K562 (cell line): ENCODE measurements around the gene UBASH3A. TPM values are rescaled to one million over a fixed set of nuclear protein-coding genes. Genes with fewer than 3 reads are reported as not detected.

Experiments
- ATAC-seq: fragments of 200-7000 bp; cut with Tn5 transposase; 3 replicates; pipeline ENCODE4 v1.9.1; 2020; ENCODE audit warnings: moderate library complexity
- BruUV-seq: library from RNA; stranded (reverse); fragments of 400-500 nt; replicated peaks from 2 replicates; lab custom pipeline; 2021; lab: Mats Ljungman, UMichigan
- CTCF ChIA-PET: fragments of 300-600 bp; formaldehyde crosslinking; extraction: SDS; loops from one replicate; lab custom pipeline; 2021; ENCODE audit warnings: low intra/inter-chr PET ratio; lab: Yijun Ruan, JAX
- POLR2A ChIA-PET: fragments of 300-600, 350-650 bp; sonication (Branson Sonifier 250); formaldehyde crosslinking; extraction: SDS; loops from one replicate; lab custom pipeline; 2021; ENCODE audit warnings: antibody characterized with exemption, inconsistent platforms; lab: Yijun Ruan, JAX
- DNase-seq, 4 experiments: peaks; one replicate each; pipeline versions ENCODE4 v3.0.0 to v3.0.0-alpha.2; 2011 to 2018; ENCODE audit warnings: low spot score in 3 of 4, mixed read lengths in 3 of 4; ENCODE audit errors: extremely low read depth in 1 of 4
- FAIRE-seq: peaks from 2 replicates; lab custom pipeline; 2011; peaks lifted over from hg19 to GRCh38; lab: Jason Lieb, UNC
- H2AFZ ChIP-seq: 2 replicates; pipeline ENCODE4 v1.6.0; 2011; ENCODE audit warnings: low read depth, low read length, control low read depth, inconsistent platforms
- H3K27ac ChIP-seq: fragments of 200-600 bp; 3 replicates; pipeline ENCODE4 v1.8.0; 2011; ENCODE audit warnings: low read depth, mild to moderate bottlenecking, control low read depth, inconsistent platforms, low read length, moderate library complexity, mixed read lengths; ENCODE audit errors: extremely low read depth
- H3K27me3 ChIP-seq, 2 experiments: fragments of 300-600 bp in 1 of 2; 2 replicates in 1 of 2; 3 replicates in 1 of 2; pipeline versions ENCODE4 v1.6.0 to v1.8.0; 2011; ENCODE audit warnings: inconsistent platforms in 2 of 2, low read length in 2 of 2, mild to moderate bottlenecking in 1 of 2, mixed read lengths in 1 of 2, moderate library complexity in 1 of 2; ENCODE audit not compliant: control insufficient read depth in 2 of 2, insufficient read depth in 2 of 2
- H3K36me3 ChIP-seq: fragments of 300-600 bp; 3 replicates; pipeline ENCODE4 v1.8.0; 2011; ENCODE audit warnings: mild to moderate bottlenecking, low read length, inconsistent platforms; ENCODE audit not compliant: control insufficient read depth, insufficient read depth
- H3K4me1 ChIP-seq, 2 experiments: fragments of 200-600 bp in 1 of 2; replicated peaks in 1 of 2; 2 replicates in 1 of 2; 3 replicates in 1 of 2; pipeline versions ENCODE4 v1.5.1 to v1.8.0; 2011; ENCODE audit warnings: inconsistent platforms in 2 of 2, low read length in 2 of 2, mild to moderate bottlenecking in 1 of 2, mixed read lengths in 1 of 2, moderate library complexity in 1 of 2; ENCODE audit not compliant: control insufficient read depth in 2 of 2, insufficient read depth in 2 of 2
- H3K4me2 ChIP-seq: 2 replicates; pipeline ENCODE4 v1.6.1; 2011; ENCODE audit warnings: low read length, control low read depth, inconsistent platforms, mixed read lengths; ENCODE audit not compliant: insufficient read depth
- H3K4me3 ChIP-seq: fragments of 200-600 bp; sonication (generic), shearing (Covaris generic); 2 replicates; pipeline ENCODE4 v1.5.1; 2016; ENCODE audit warnings: control low read depth, inconsistent platforms
- H3K79me2 ChIP-seq: fragments of 200-600 bp; 3 replicates; pipeline ENCODE4 v1.8.0; 2011; ENCODE audit warnings: low read length, inconsistent platforms; ENCODE audit not compliant: control insufficient read depth, insufficient read depth
- H3K9ac ChIP-seq, 2 experiments: 2 replicates each; pipeline versions ENCODE4 v1.6.0 to v1.6.1; 2011; ENCODE audit warnings: low read depth in 2 of 2, low read length in 2 of 2, control low read depth in 1 of 2, inconsistent platforms in 1 of 2, mild to moderate bottlenecking in 1 of 2, mixed read lengths in 1 of 2; ENCODE audit not compliant: insufficient read depth in 1 of 2
- H3K9me1 ChIP-seq: one replicate; pipeline ENCODE4 v1.6.0; 2011; ENCODE audit warnings: inconsistent platforms, mild to moderate bottlenecking, low read length, moderate library complexity; ENCODE audit not compliant: control insufficient read depth, insufficient read depth
- H3K9me3 ChIP-seq: replicated peaks from 2 replicates; pipeline ENCODE4 v1.5.1; 2011; ENCODE audit warnings: low read depth, low read length, inconsistent platforms; ENCODE audit not compliant: control insufficient read depth, insufficient read depth
- H4K20me1 ChIP-seq: replicated peaks from 2 replicates; pipeline ENCODE4 v1.6.1; 2011; ENCODE audit warnings: low read length, inconsistent platforms, mixed read lengths; ENCODE audit not compliant: control insufficient read depth, insufficient read depth
- GATAD2B ChIP-seq: fragments of 450-650 bp; IDR thresholded peaks from 2 replicates; pipeline ENCODE4 v1.6.1; 2017; ENCODE audit warnings: mild to moderate bottlenecking, borderline replicate concordance
- POLR2H ChIP-seq: IDR thresholded peaks from 2 replicates; pipeline ENCODE4 v1.6.1; 2016; ENCODE audit warnings: missing genetic modification characterization, low read depth, mild to moderate bottlenecking, control low read depth, missing compliant biosample characterization, moderate library complexity
- RBM25 ChIP-seq: fragments of 200-400 bp; formaldehyde crosslinking; IDR thresholded peaks from 2 replicates; pipeline ENCODE4 v1.6.1; 2018; ENCODE audit warnings: low read length, low read depth, moderate library complexity; ENCODE audit not compliant: severe bottlenecking
- RFX1 ChIP-seq: fragments of 450-650 bp; IDR thresholded peaks from 2 replicates; pipeline ENCODE4 v1.6.1; 2016; ENCODE audit warnings: mild to moderate bottlenecking, moderate library complexity
- TEAD4 ChIP-seq, 2 experiments: sonication (generic) in 1 of 2; formaldehyde crosslinking in 1 of 2; IDR thresholded peaks; 2 replicates each; pipeline versions ENCODE4 v1.6.1 to v1.8.0; 2012 to 2022; ENCODE audit warnings: borderline replicate concordance in 1 of 2, inconsistent platforms in 1 of 2, low read length in 1 of 2, mild to moderate bottlenecking in 1 of 2, missing genetic modification reagents in 1 of 2
- ZNF217 ChIP-seq: sonication (generic); formaldehyde crosslinking; IDR thresholded peaks from 2 replicates; pipeline ENCODE4 v1.8.0; 2022; ENCODE audit warnings: mild to moderate bottlenecking, missing genetic modification reagents
- ZNF24 ChIP-seq: fragments of 450-650 bp; IDR thresholded peaks from 2 replicates; pipeline ENCODE4 v1.6.1; 2016
- WGBS: fragments of 100-300 bp; shearing (Covaris generic); methylation state at CpG from one replicate; pipeline ENCODE4 v1.1.6; 2016; ENCODE audit warnings: low coverage, mixed read lengths; ENCODE audit not compliant: insufficient coverage; ENCODE audit errors: missing lambda C conversion rate; 5-methylcytosine and 5-hydroxymethylcytosine counted together
- in situ Hi-C: fragments of 300-500 bp; cut with MboI; formaldehyde crosslinking; loops from 4 replicates; pipeline ENCODE4 v1.15.0; 2018; ENCODE audit warnings: inconsistent platforms, mixed read lengths
- intact Hi-C: fragments of 100-400 bp; cut with micrococcal nuclease; formaldehyde crosslinking; loops from 2 replicates; pipeline ENCODE4 v1.14.2; 2022
- polyA plus RNA-seq, 8 experiments: library from polyadenylated mRNA; depleted of rRNA in 4 of 8; stranded (reverse) in 5 of 8; unstranded in 3 of 8; fragments of >200 nt; fragmentation: Nextera tagmentation in 2 of 8; fragmentation: Illumina TruSeq in 1 of 8; extraction: Ambion mirVana in 2 of 8; extraction: Trizol in 1 of 8; gene quantifications; 2 replicates each; pipeline versions ENCODE4 v1.2.1 to v1.2.3, GENCODE V29; 2011 to 2014; ENCODE audit warnings: inconsistent platforms in 1 of 8, missing spikeins in 1 of 8
- total RNA-seq, 7 experiments: library from RNA; depleted of rRNA in 6 of 7; stranded (reverse); fragments of >200 nt in 6 of 7; fragmentation: Illumina TruSeq in 2 of 7; extraction: Trizol in 2 of 7; gene quantifications; 2 replicates each; pipeline versions ENCODE4 v1.2.1 to v1.2.3, GENCODE V29; 2011 to 2021; ENCODE audit warnings: low replicate concordance in 1 of 7
- TF ChIP-seq, protein P1 (sequence below), 2 experiments: IDR thresholded peaks; 2 replicates each; pipeline ENCODE4 v1.6.1; 2011; ENCODE audit warnings: borderline replicate concordance in 1 of 2, control low read depth in 1 of 2, low read depth in 1 of 2, low read length in 1 of 2, mild to moderate bottlenecking in 1 of 2, mixed read lengths in 1 of 2, moderate library complexity in 1 of 2; ENCODE audit not compliant: insufficient read depth in 1 of 2, insufficient read length in 1 of 2, poor library complexity in 1 of 2, severe bottlenecking in 1 of 2; ENCODE audit errors: extremely low read depth in 1 of 2
- TF ChIP-seq, protein P2 (sequence below): fragments of 250-450 bp; sonication (Bioruptor Pico); IDR thresholded peaks from 2 replicates; pipeline ENCODE4 v1.4.0; 2020
- TF ChIP-seq, protein P3 (sequence below): fragments of 450-650 bp; IDR thresholded peaks from 2 replicates; pipeline ENCODE4 v1.6.1; 2016; ENCODE audit warnings: low read depth, mild to moderate bottlenecking, moderate library complexity

Gene UBASH3A
- total and polyA plus RNA-seq, 9 of the 15 experiments (the other 6 are each of a cell fraction or from before 2014, with no cell fraction given), result 0.23 to 1.8 (median 1.1) TPM

DNA sequence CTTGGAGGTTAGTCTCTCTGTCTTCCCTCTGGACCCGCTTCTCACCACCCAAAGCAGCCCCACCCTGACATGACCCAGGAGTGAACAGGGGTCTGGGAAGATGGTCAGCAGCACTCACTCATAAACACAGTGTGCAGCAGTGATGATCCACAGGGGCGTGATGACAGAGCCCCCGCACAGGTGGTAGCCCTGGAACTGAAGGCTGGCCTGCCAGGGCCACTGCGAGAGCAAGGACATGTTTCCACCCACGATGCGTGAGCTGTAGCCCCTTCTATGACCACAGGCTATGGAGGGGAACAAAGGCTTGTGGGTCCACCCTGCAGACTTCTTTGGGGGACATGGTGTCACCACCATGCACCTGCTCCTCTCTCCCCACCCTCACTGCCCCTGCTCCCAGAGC lies 20.8 kb upstream of the UBASH3A start (continued):
- TF ChIP-seq RBM25, result no peak
- no peak for TF ChIP-seq GATAD2B
- TF ChIP-seq RFX1, result no peak
- TF ChIP-seq, protein P1, sequence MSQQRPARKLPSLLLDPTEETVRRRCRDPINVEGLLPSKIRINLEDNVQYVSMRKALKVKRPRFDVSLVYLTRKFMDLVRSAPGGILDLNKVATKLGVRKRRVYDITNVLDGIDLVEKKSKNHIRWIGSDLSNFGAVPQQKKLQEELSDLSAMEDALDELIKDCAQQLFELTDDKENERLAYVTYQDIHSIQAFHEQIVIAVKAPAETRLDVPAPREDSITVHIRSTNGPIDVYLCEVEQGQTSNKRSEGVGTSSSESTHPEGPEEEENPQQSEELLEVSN (IDR thresholded peaks at IDR 0.05; ENCODE audit: borderline replicate concordance in 1 of 2, extremely low read depth in 1 of 2, insufficient read depth in 1 of 2, insufficient read length in 1 of 2, low read depth in 1 of 2, low read length in 1 of 2, poor library complexity in 1 of 2, severe bottlenecking in 1 of 2), result no peak
- TF ChIP-seq, protein P2, sequence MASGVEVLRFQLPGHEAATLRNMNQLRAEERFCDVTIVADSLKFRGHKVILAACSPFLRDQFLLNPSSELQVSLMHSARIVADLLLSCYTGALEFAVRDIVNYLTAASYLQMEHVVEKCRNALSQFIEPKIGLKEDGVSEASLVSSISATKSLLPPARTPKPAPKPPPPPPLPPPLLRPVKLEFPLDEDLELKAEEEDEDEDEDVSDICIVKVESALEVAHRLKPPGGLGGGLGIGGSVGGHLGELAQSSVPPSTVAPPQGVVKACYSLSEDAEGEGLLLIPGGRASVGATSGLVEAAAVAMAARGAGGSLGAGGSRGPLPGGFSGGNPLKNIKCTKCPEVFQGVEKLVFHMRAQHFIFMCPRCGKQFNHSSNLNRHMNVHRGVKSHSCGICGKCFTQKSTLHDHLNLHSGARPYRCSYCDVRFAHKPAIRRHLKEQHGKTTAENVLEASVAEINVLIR (CRISPR knock-in tag), result no peak
- TF ChIP-seq POLR2H, result no peak

DNA sequence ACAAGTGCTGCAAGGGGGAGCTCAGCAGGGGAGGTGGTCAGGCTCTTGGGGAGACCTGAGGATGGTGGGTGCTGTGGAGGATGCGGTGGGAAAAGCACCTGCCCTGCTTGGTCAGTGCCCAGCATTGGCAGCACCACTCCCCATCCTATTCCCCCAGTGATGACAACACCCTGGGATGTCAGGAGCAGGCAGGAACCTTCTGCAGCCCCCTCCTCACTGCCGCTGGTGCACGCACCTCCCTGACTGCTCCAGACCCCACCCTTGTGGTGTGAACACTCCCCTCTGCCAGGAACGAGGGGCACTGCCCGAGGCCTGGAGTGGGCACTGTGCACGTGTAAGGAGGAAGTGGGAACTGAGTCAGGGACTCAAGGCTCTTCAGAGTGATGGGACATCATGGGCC lies 20.4 kb upstream of the UBASH3A start:
- no peak overlapping the region for H3K4me2 ChIP-seq
- WGBS, result 4% methylated on average over 6 of the region's 6 CpGs
- no peak overlapping the region for H3K27ac ChIP-seq
- POLR2A ChIA-PET, result interaction anchor here (0.6 kb wide), 1 partner anchor 14 kb away, joined by 5 read pairs; no protein-coding TSS in a partner anchor
- no peaks in the 10 kb centered on the region for H3K9me1 ChIP-seq
- H4K20me1 ChIP-seq, result no peaks in the 10 kb centered on the region
- no peak overlapping the region for H3K4me3 ChIP-seq
- H3K4me1 ChIP-seq, result peaks cover 4 to 6% of the 10 kb centered on the region in 2 experiments; a peak in 3 of 5 replicates
- in situ Hi-C loops (no loop called here), intact Hi-C loops (no loop called here)
- BruUV-seq, result no TSS peak
- ATAC-seq, result no peak
- no peaks in the 10 kb centered on the region for H3K9me3 ChIP-seq
- TF ChIP-seq ZNF24 (no peak), ZNF217 (CRISPR knock-in tag) (no peak), TEAD4 (IDR thresholded peaks at IDR 0.05; ENCODE audit: low read length) (no peak), TEAD4 (CRISPR knock-in tag; IDR thresholded peaks at IDR 0.05; ENCODE audit: borderline replicate concordance) (0 out of 2 replicates have a peak, but pooled peaks have one; percentile 30)
- TF ChIP-seq, protein P3, sequence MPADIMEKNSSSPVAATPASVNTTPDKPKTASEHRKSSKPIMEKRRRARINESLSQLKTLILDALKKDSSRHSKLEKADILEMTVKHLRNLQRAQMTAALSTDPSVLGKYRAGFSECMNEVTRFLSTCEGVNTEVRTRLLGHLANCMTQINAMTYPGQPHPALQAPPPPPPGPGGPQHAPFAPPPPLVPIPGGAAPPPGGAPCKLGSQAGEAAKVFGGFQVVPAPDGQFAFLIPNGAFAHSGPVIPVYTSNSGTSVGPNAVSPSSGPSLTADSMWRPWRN, result no peak
- TF ChIP-seq, all 486 proteins: peak for 1
- H3K27me3 ChIP-seq, result peaks cover 10 to 52% of the 10 kb centered on the region in 2 experiments; a peak in 4 of 5 replicates
- CTCF ChIA-PET, result no interaction called here
- DNase-seq (no peak), FAIRE-seq (no peak)
- H3K36me3 ChIP-seq, result no peaks in the 10 kb centered on the region
- no peak overlapping the region for H2AFZ ChIP-seq
- no peaks in the 10 kb centered on the region for H3K79me2 ChIP-seq
- no peak overlapping the region for H3K9ac ChIP-seq
